H9 (cell line): ENCODE results near the gene COPS9. TPM values are rescaled to one million over a fixed set of nuclear protein-coding genes. Genes with fewer than 3 reads are reported as not detected.

Experiments used
- DNase-seq: peaks from one replicate; pipeline ENCODE4 v3.0.0-alpha.2; 2017
- H2AFZ ChIP-seq: one replicate; pipeline ENCODE4 v1.6.1; 2013; ENCODE audit warnings: mild to moderate bottlenecking, low read length, control low read depth, moderate library complexity
- H2AK5ac ChIP-seq: 2 replicates; pipeline ENCODE4 v1.6.1; 2013; ENCODE audit warnings: low read length, control low read depth, mixed read lengths; ENCODE audit not compliant: insufficient read length
- H2BK120ac ChIP-seq: one replicate; pipeline ENCODE4 v1.6.1; 2013; ENCODE audit warnings: low read depth, mild to moderate bottlenecking, low read length, control low read depth, inconsistent platforms; ENCODE audit not compliant: poor library complexity, severe bottlenecking
- H2BK12ac ChIP-seq: 2 replicates; pipeline ENCODE4 v1.6.1; 2013; ENCODE audit warnings: low read length, control low read depth, mixed read lengths, low read depth; ENCODE audit not compliant: insufficient read length
- H2BK15ac ChIP-seq: 2 replicates; pipeline ENCODE4 v1.6.1; 2013; ENCODE audit warnings: low read depth, low read length, control low read depth
- H2BK20ac ChIP-seq: one replicate; pipeline ENCODE4 v1.6.1; 2013; ENCODE audit warnings: low read depth, mild to moderate bottlenecking, low read length, control low read depth, inconsistent platforms; ENCODE audit not compliant: poor library complexity, severe bottlenecking
- H2BK5ac ChIP-seq: 2 replicates; pipeline ENCODE4 v1.6.1; 2013; ENCODE audit warnings: low read length, control low read depth, mixed read lengths; ENCODE audit not compliant: insufficient read length
- H3K14ac ChIP-seq: 2 replicates; pipeline ENCODE4 v1.6.1; 2013; ENCODE audit warnings: low read length, control low read depth; ENCODE audit not compliant: insufficient read depth
- H3K18ac ChIP-seq: 2 replicates; pipeline ENCODE4 v1.6.1; 2013; ENCODE audit warnings: low read depth, mild to moderate bottlenecking, mixed read lengths, low read length, control low read depth; ENCODE audit not compliant: insufficient read length
- H3K23ac ChIP-seq: 2 replicates; pipeline ENCODE4 v1.6.1; 2013; ENCODE audit warnings: low read length, control low read depth, mixed read lengths, low read depth; ENCODE audit not compliant: insufficient read length
- H3K23me2 ChIP-seq: 2 replicates; pipeline ENCODE4 v1.6.1; 2013; ENCODE audit warnings: low read depth, mild to moderate bottlenecking, mixed read lengths, low read length, control low read depth; ENCODE audit not compliant: insufficient read length, poor library complexity, severe bottlenecking
- H3K27ac ChIP-seq: 2 replicates; pipeline ENCODE4 v1.5.1; 2013; ENCODE audit warnings: low read length, control low read depth, mixed read lengths, low read depth; ENCODE audit not compliant: insufficient read length
- H3K27me3 ChIP-seq: 2 replicates; pipeline ENCODE4 v1.6.1; 2013; ENCODE audit warnings: low read length, control low read depth, inconsistent platforms; ENCODE audit not compliant: insufficient read depth
- H3K4ac ChIP-seq: 2 replicates; pipeline ENCODE4 v1.6.1; 2013; ENCODE audit warnings: low read depth, mild to moderate bottlenecking, control low read depth, inconsistent platforms, low read length, moderate library complexity
- H3K4me1 ChIP-seq: 2 replicates; pipeline ENCODE4 v1.6.1; 2013; ENCODE audit warnings: low read length, control low read depth, inconsistent platforms; ENCODE audit not compliant: insufficient read depth
- H3K4me2 ChIP-seq: 2 replicates; pipeline ENCODE4 v1.6.1; 2013; ENCODE audit warnings: low read length, control low read depth, mixed read lengths; ENCODE audit not compliant: insufficient read length, insufficient read depth
- H3K56ac ChIP-seq: 2 replicates; pipeline ENCODE4 v1.6.1; 2013; ENCODE audit warnings: low read depth, mild to moderate bottlenecking, mixed read lengths, low read length, control low read depth; ENCODE audit not compliant: insufficient read length
- H3K79me1 ChIP-seq: 2 replicates; pipeline ENCODE4 v1.6.1; 2013; ENCODE audit warnings: low read depth, mild to moderate bottlenecking, moderate library complexity, low read length, control low read depth, inconsistent platforms; ENCODE audit not compliant: insufficient read depth, poor library complexity, severe bottlenecking
- H3K79me2 ChIP-seq: 2 replicates; pipeline ENCODE4 v1.6.1; 2013; ENCODE audit warnings: low read length, control low read depth, inconsistent platforms; ENCODE audit not compliant: insufficient read depth
- H3K9ac ChIP-seq: 2 replicates; pipeline ENCODE4 v1.6.1; 2013; ENCODE audit warnings: low read length, control low read depth, mixed read lengths; ENCODE audit not compliant: insufficient read length; ENCODE audit errors: extremely low read depth
- H3K9me3 ChIP-seq: one replicate; pipeline ENCODE4 v1.6.1; 2013; ENCODE audit warnings: low read depth, low read length, inconsistent platforms; ENCODE audit not compliant: control insufficient read depth
- H3T11ph ChIP-seq: one replicate; pipeline ENCODE4 v1.6.1; 2013; ENCODE audit warnings: mild to moderate bottlenecking, low read length, control low read depth, inconsistent platforms
- H4K20me1 ChIP-seq: one replicate; pipeline ENCODE4 v1.6.1; 2013; ENCODE audit not compliant: control insufficient read depth, insufficient read length, insufficient read depth
- H4K5ac ChIP-seq: 2 replicates; pipeline ENCODE4 v1.6.1; 2013; ENCODE audit warnings: low read depth, mild to moderate bottlenecking, mixed read lengths, low read length, control low read depth; ENCODE audit not compliant: insufficient read length
- H4K8ac ChIP-seq: replicated peaks from 2 replicates; pipeline ENCODE4 v1.6.1; 2013; ENCODE audit warnings: low read length, control low read depth, mixed read lengths, low read depth; ENCODE audit not compliant: insufficient read length
- H4K91ac ChIP-seq: 2 replicates; pipeline ENCODE4 v1.6.1; 2013; ENCODE audit warnings: low read depth, mild to moderate bottlenecking, moderate library complexity, mixed read lengths, low read length, control low read depth; ENCODE audit not compliant: insufficient read length
- H3K27ac Mint-ChIP-seq, 3 experiments: 2 replicates in 2 of 3; 3 replicates in 1 of 3; pipeline ENCODE4 v1.8.0; 2020 to 2021; ENCODE audit warnings: mixed read lengths in 3 of 3, mild to moderate bottlenecking in 1 of 3, moderate library complexity in 1 of 3
- H3K27me3 Mint-ChIP-seq: 2 replicates; pipeline ENCODE4 v1.8.0; 2021; ENCODE audit warnings: low read depth, mild to moderate bottlenecking, moderate library complexity, mixed read lengths
- H3K36me3 Mint-ChIP-seq, 3 experiments: 2 replicates in 2 of 3; 3 replicates in 1 of 3; pipeline ENCODE4 v1.8.0; 2020 to 2021; ENCODE audit warnings: low read depth in 3 of 3, mixed read lengths in 3 of 3; ENCODE audit not compliant: insufficient read depth in 1 of 3
- H3K4me1 Mint-ChIP-seq, 2 experiments: 2 replicates each; pipeline ENCODE4 v1.8.0; 2020; ENCODE audit warnings: mixed read lengths in 2 of 2
- H3K4me3 Mint-ChIP-seq, 2 experiments: 2 replicates in 1 of 2; 3 replicates in 1 of 2; pipeline ENCODE4 v1.8.0; 2020 to 2021; ENCODE audit warnings: mild to moderate bottlenecking in 2 of 2, mixed read lengths in 2 of 2, moderate library complexity in 1 of 2
- H3K9me3 Mint-ChIP-seq, 2 experiments: 2 replicates in 1 of 2; 3 replicates in 1 of 2; pipeline ENCODE4 v1.8.0; 2020; ENCODE audit warnings: mild to moderate bottlenecking in 2 of 2, mixed read lengths in 2 of 2, moderate library complexity in 1 of 2
- CTCF ChIP-seq: fragments of 200-600 bp; sonication (generic); conservative IDR thresholded peaks from 3 replicates; pipeline ENCODE4 v1.8.0; 2021; ENCODE audit warnings: antibody characterized with exemption, mild to moderate bottlenecking
- WGBS: extraction: QIAGEN DNeasy Blood & Tissue Kit; methylation state at CpG from one replicate; pipeline ENCODE4 v1.1.7; 2013; ENCODE audit warnings: missing lambda C conversion rate, low lambda C conversion rate, mixed read lengths; ENCODE audit not compliant: insufficient read length; ENCODE audit errors: extremely low coverage; 5-methylcytosine and 5-hydroxymethylcytosine counted together
- total RNA-seq: library from RNA; stranded (reverse); gene quantifications from 2 replicates; pipeline ENCODE4 v1.2.1, GENCODE V29; 2021

The COPS9 gene
- total RNA-seq, 1 experiment from 2014 or later, result 142 TPM

DNA sequence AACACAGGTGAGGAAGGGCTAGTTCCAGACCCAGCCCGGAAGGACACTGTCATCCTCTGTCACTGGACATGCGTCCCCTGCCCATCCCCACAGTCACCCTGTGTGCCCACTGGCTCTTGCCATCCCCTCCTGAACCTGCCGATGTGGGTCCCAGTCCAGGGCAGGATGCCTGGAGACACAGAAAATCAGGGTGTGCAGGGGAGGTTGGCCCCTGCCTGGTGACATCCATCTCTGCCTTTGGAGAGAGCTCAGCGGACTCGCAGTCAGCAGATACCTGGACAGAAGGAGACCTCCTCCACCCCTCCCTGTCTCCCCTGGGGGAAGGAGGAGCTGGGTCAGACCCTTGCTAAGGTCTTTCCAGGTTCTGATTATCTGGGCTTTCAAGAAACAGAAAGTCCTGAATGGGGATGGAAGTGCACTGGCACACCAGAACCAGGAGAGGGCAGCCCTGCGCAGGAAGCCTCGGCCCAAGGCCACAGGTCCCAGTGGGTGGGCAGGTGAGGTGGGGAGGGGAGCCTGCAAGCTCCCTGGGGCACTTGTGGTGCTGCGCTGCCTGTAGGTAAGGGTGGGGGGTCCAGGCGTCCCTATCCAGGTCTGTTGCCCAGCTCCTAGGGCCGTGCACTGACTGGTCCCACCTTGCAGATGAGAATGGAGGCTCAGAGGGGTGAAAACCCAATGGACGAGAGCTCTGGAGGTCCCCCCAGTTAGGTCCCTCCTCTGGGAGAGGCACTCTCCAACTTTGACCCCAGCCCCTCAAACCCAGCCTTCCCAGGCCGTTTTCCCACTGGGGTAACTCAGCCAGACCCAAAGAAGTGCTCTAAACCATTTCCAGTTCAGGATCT lies 14.1 kb upstream of the COPS9 start:
- TF ChIP-seq CTCF, result peak; percentile 89
- no peaks in the 10 kb centered on the region for H3K4me1 ChIP-seq
- H4K8ac ChIP-seq, result no peak overlapping the region
- H3K4ac ChIP-seq, result no peak overlapping the region
- no peak overlapping the region for H3K4me2 ChIP-seq
- no peak overlapping the region for H3K18ac ChIP-seq
- no peaks in the 10 kb centered on the region for H3K79me1 ChIP-seq
- no peaks in the 10 kb centered on the region for H3K79me2 ChIP-seq
- no CpG with 5 or more reads among the region's 12 CpGs for WGBS
- H2BK12ac ChIP-seq, result no peak overlapping the region
- H3K56ac ChIP-seq, result no peak overlapping the region
- no peak overlapping the region for H3T11ph ChIP-seq
- H3K9ac ChIP-seq, result no peak overlapping the region
- no peaks in the 10 kb centered on the region for H4K20me1 ChIP-seq
- H4K91ac ChIP-seq, result no peak overlapping the region
- no peak overlapping the region for H2AFZ ChIP-seq
- H3K9me3 ChIP-seq, result no peaks in the 10 kb centered on the region
- H3K27me3 ChIP-seq, result no peaks in the 10 kb centered on the region
- no peak overlapping the region for H3K23ac ChIP-seq
- Mint-ChIP-seq H3K27me3 (peaks cover 31% of the 10 kb centered on the region), H3K27ac (peak overlapping the region in 1 of 3 experiments; percentile 73; a peak in 2 of 7 replicates), H3K9me3 (peaks cover 8 to 13% of the 10 kb centered on the region in 2 experiments), H3K4me3 (no peak overlapping the region), H3K4me1 (peaks cover 0 to 4% of the 10 kb centered on the region in 2 experiments; a peak in 3 of 4 replicates), H3K36me3 (peaks cover 0 to 4% (median 0%) of the 10 kb centered on the region in 3 experiments; a peak in 3 of 7 replicates)
- H2BK120ac ChIP-seq, result no peak overlapping the region
- no peaks in the 10 kb centered on the region for H3K23me2 ChIP-seq
- no peak overlapping the region for H2BK20ac ChIP-seq
- H2BK5ac ChIP-seq, result no peak overlapping the region
- no peak overlapping the region for H2AK5ac ChIP-seq
- no peak overlapping the region; the same call in 1 of the 2 replicates for H3K14ac ChIP-seq
- no peak overlapping the region for H4K5ac ChIP-seq
- peak; percentile 78 for DNase-seq
- no peak overlapping the region for H2BK15ac ChIP-seq
- H3K27ac ChIP-seq, result no peak overlapping the region
